Astrocyte (in vitro differentiated cells and primary cell): ENCODE results near the gene CMBL. TPM values are rescaled to one million over a fixed set of nuclear protein-coding genes. Genes with fewer than 3 reads are reported as not detected.

Experiments
- DNase-seq: peaks from one replicate; pipeline ENCODE4 v3.0.0-alpha.2; 2010; ENCODE audit warnings: low read depth
- FAIRE-seq: peaks from 2 replicates; lab custom pipeline; 2011; peaks lifted over from hg19 to GRCh38; lab: Jason Lieb, UNC
- H2AFZ ChIP-seq: 2 replicates; pipeline ENCODE4 v1.6.0; 2012; ENCODE audit warnings: low read depth, low read length, inconsistent platforms
- H3K27ac ChIP-seq: 2 replicates; pipeline ENCODE4 v1.5.1; 2011; ENCODE audit warnings: low read depth, low read length, inconsistent platforms
- H3K27me3 ChIP-seq: 2 replicates; pipeline ENCODE4 v1.6.0; 2011; ENCODE audit warnings: low read length, inconsistent platforms; ENCODE audit not compliant: insufficient read depth
- H3K36me3 ChIP-seq: 2 replicates; pipeline ENCODE4 v1.5.1; 2011; ENCODE audit warnings: low read length, inconsistent platforms; ENCODE audit not compliant: insufficient read depth
- H3K4me1 ChIP-seq: 2 replicates; pipeline ENCODE4 v1.5.1; 2011; ENCODE audit warnings: low read length, inconsistent platforms; ENCODE audit not compliant: insufficient read depth
- H3K4me2 ChIP-seq: 2 replicates; pipeline ENCODE4 v1.6.0; 2012; ENCODE audit warnings: low read length, inconsistent platforms
- H3K4me3 ChIP-seq: 2 replicates; pipeline ENCODE4 v1.5.1; 2011; ENCODE audit warnings: low read depth, mild to moderate bottlenecking, low read length, inconsistent platforms; ENCODE audit not compliant: insufficient read depth
- H3K79me2 ChIP-seq: 2 replicates; pipeline ENCODE4 v1.6.0; 2012; ENCODE audit warnings: mild to moderate bottlenecking, low read length, inconsistent platforms; ENCODE audit not compliant: insufficient read depth
- H3K9ac ChIP-seq: 2 replicates; pipeline ENCODE4 v1.6.0; 2012; ENCODE audit warnings: mild to moderate bottlenecking, low read length, inconsistent platforms
- H3K9me3 ChIP-seq: 2 replicates; pipeline ENCODE4 v1.5.1; 2012; ENCODE audit warnings: low read depth, mild to moderate bottlenecking, low read length, inconsistent platforms; ENCODE audit not compliant: insufficient read depth
- H4K20me1 ChIP-seq: 2 replicates; pipeline ENCODE4 v1.6.0; 2012; ENCODE audit warnings: low read length, inconsistent platforms; ENCODE audit not compliant: insufficient read depth
- H3K27ac Mint-ChIP-seq: one replicate; pipeline ENCODE4 v1.8.0; 2021; ENCODE audit warnings: mild to moderate bottlenecking, mixed read lengths; ENCODE audit not compliant: unreplicated experiment
- H3K27me3 Mint-ChIP-seq: one replicate; pipeline ENCODE4 v1.8.0; 2021; ENCODE audit warnings: low read depth, mixed read lengths; ENCODE audit not compliant: unreplicated experiment
- H3K36me3 Mint-ChIP-seq: one replicate; pipeline ENCODE4 v1.8.0; 2021; ENCODE audit warnings: low read depth, mixed read lengths; ENCODE audit not compliant: unreplicated experiment
- H3K4me1 Mint-ChIP-seq: one replicate; pipeline ENCODE4 v1.8.0; 2021; ENCODE audit warnings: low read depth, mixed read lengths; ENCODE audit not compliant: unreplicated experiment
- H3K4me3 Mint-ChIP-seq: one replicate; pipeline ENCODE4 v1.8.0; 2021; ENCODE audit warnings: mild to moderate bottlenecking, moderate library complexity, mixed read lengths; ENCODE audit not compliant: unreplicated experiment
- H3K9me3 Mint-ChIP-seq: one replicate; pipeline ENCODE4 v1.8.0; 2021; ENCODE audit warnings: mild to moderate bottlenecking, mixed read lengths; ENCODE audit not compliant: unreplicated experiment
- EZH2 ChIP-seq: IDR thresholded peaks from 2 replicates; pipeline ENCODE4 v1.6.1; 2012; ENCODE audit warnings: mild to moderate bottlenecking, low read length, inconsistent platforms; ENCODE audit not compliant: insufficient read depth
- total RNA-seq: library from RNA; stranded (reverse); gene quantifications from 2 replicates; pipeline ENCODE4 v1.2.1, GENCODE V29; 2021
- TF ChIP-seq, protein P1 (sequence below): IDR thresholded peaks from 2 replicates; pipeline ENCODE4 v1.5.1; 2011; ENCODE audit warnings: low read depth, mild to moderate bottlenecking, inconsistent platforms, low read length, moderate library complexity; ENCODE audit not compliant: insufficient read depth

Gene CMBL
- total RNA-seq, 1 donor from 2014 or later, result 39.7 TPM

DNA sequence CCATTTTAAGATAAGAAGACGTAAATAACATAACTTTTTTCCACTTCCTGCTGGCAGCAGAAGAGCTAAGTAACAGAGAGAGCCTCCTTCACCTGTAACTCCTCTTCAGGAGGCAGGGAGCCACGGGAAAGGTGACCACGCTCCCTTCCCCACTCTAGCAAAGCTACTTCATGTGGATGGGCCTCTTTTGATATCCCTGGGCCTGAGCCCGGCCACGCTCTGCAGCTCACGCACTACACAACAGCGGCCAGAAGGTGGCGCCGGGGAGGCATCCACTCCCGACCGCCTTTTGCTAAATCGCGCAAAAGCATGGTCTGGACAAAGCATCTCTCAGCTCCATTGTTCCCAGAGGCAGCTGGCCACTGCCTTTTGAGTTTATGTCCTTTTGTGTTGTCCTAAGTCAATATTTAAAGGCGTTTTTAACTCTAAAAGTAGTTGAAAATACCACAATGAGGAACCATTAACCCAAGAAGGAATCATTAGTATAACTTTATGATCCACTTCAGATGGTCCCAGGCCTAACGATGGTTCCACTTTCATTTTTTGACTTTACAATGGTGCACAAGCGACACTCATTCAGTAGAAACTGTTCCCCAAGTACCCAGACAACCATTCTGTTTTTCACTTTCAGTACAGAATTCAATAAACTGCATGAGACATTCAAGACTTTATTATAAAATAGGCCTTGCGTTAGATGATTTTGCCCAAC is 23.6 kb downstream of the CMBL start:
- H3K4me3 ChIP-seq, result no peak overlapping the region
- H3K36me3 Mint-ChIP-seq, result peaks cover 22% of the 10 kb centered on the region
- peaks cover 4% of the 10 kb centered on the region for H3K9me3 Mint-ChIP-seq
- no peaks in the 10 kb centered on the region for H3K79me2 ChIP-seq
- no peaks in the 10 kb centered on the region for H3K9me3 ChIP-seq
- H3K4me3 Mint-ChIP-seq, result no peak overlapping the region
- H3K4me1 ChIP-seq, result no peaks in the 10 kb centered on the region
- H3K27ac Mint-ChIP-seq, result no peak overlapping the region
- FAIRE-seq, result no peak
- H3K27me3 ChIP-seq, result no peaks in the 10 kb centered on the region
- TF ChIP-seq, protein P1, sequence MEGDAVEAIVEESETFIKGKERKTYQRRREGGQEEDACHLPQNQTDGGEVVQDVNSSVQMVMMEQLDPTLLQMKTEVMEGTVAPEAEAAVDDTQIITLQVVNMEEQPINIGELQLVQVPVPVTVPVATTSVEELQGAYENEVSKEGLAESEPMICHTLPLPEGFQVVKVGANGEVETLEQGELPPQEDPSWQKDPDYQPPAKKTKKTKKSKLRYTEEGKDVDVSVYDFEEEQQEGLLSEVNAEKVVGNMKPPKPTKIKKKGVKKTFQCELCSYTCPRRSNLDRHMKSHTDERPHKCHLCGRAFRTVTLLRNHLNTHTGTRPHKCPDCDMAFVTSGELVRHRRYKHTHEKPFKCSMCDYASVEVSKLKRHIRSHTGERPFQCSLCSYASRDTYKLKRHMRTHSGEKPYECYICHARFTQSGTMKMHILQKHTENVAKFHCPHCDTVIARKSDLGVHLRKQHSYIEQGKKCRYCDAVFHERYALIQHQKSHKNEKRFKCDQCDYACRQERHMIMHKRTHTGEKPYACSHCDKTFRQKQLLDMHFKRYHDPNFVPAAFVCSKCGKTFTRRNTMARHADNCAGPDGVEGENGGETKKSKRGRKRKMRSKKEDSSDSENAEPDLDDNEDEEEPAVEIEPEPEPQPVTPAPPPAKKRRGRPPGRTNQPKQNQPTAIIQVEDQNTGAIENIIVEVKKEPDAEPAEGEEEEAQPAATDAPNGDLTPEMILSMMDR, result peak; percentile 80
- no peak for TF ChIP-seq EZH2
- H3K9ac ChIP-seq, result no peak overlapping the region
- H3K27me3 Mint-ChIP-seq, result no peaks in the 10 kb centered on the region
- no peak overlapping the region for H3K27ac ChIP-seq
- no peaks in the 10 kb centered on the region for H3K4me1 Mint-ChIP-seq
- H3K36me3 ChIP-seq, result peaks cover 5% of the 10 kb centered on the region
- no peak overlapping the region for H3K4me2 ChIP-seq
- DNase-seq, result peak; percentile 32
- peak overlapping the region; percentile 39 for H2AFZ ChIP-seq
- no peaks in the 10 kb centered on the region for H4K20me1 ChIP-seq

DNA sequence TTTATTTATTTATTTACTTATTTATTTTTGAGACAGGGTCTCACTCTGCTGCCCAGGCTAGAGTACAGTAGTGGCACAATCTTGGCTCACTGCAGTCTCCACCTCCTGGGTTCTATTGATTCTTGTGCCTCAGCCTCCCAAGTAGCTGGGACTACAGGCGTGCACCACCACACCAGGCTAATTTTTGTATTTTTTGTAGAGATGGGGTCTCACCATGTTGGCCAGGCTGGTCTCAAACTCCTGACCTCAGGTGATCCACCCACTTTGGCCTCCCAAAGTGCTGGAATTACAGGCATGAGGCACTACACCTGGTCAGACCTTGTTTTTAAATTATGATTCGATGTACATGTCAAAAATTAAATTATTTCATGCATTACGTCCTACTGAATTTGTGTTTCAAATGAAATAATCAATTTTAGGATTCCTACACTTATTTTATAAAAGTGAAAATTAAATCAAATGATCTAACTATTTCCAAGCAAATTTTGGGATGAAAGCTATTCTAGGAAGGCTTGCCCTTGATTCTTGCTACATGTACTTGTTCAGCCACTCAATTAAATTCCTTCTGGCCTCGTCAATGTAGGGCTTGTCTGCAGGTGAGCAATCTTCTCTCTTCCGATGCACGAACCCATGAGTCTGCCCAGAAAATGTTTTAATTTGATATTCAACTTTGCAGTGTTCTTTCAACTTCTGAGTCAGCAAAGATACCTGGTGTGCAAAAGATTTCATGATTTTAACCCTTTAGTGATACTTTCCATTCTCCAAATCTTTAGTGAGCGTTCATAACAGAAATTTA is 27.6 kb downstream of the CMBL start:
- no peaks in the 10 kb centered on the region for H3K9me3 Mint-ChIP-seq
- FAIRE-seq, result no peak
- Histone ChIP-seq H3K9ac (no peak overlapping the region), H3K4me1 (no peaks in the 10 kb centered on the region), H3K79me2 (no peaks in the 10 kb centered on the region), H2AFZ (no peak overlapping the region), H3K4me3 (no peak overlapping the region), H3K27ac (no peak overlapping the region), H3K36me3 (peaks cover 5% of the 10 kb centered on the region), H3K9me3 (no peaks in the 10 kb centered on the region), H4K20me1 (no peaks in the 10 kb centered on the region), H3K4me2 (no peak overlapping the region), H3K27me3 (no peaks in the 10 kb centered on the region)
- H3K27me3 Mint-ChIP-seq, result peaks cover 5% of the 10 kb centered on the region
- H3K4me1 Mint-ChIP-seq, result peaks cover 8% of the 10 kb centered on the region
- TF ChIP-seq EZH2, result no peak
- TF ChIP-seq, protein P1, result no peak
- no peak for DNase-seq
- H3K27ac Mint-ChIP-seq, result no peak overlapping the region
- no peak overlapping the region for H3K4me3 Mint-ChIP-seq
- peaks cover 15% of the 10 kb centered on the region for H3K36me3 Mint-ChIP-seq

DNA sequence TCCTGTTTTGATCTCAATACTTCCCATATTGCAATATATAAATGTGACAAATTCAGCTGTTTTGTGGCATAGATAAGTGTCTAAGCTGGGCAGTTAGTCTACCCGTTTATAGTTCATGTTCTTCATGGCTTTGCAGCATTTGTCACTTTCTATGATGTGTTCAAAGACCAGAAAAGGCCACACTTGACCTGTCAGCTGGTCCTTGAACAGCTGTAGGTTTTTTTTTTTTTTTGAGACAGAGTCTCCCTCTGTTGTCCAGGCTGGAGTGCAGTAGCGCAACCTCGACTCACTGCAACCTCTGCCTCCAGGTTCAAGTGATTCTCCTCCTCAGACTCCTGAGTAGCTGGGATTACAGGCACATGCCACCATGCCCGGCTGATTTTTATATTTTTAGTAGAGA is 28.4 kb downstream of the CMBL start:
- Histone ChIP-seq H2AFZ (no peak overlapping the region), H3K79me2 (no peaks in the 10 kb centered on the region), H3K4me1 (no peaks in the 10 kb centered on the region), H3K27me3 (no peaks in the 10 kb centered on the region), H3K27ac (no peak overlapping the region), H3K9me3 (no peaks in the 10 kb centered on the region), H3K36me3 (peaks cover 5% of the 10 kb centered on the region), H4K20me1 (no peaks in the 10 kb centered on the region), H3K4me2 (no peak overlapping the region), H3K4me3 (no peak overlapping the region), H3K9ac (no peak overlapping the region)
- Mint-ChIP-seq H3K27me3 (peaks cover 5% of the 10 kb centered on the region), H3K4me1 (peaks cover 8% of the 10 kb centered on the region), H3K4me3 (no peak overlapping the region), H3K27ac (no peak overlapping the region), H3K9me3 (no peaks in the 10 kb centered on the region), H3K36me3 (peaks cover 15% of the 10 kb centered on the region)
- TF ChIP-seq EZH2, result no peak
- TF ChIP-seq, protein P1, result no peak
- no peak for DNase-seq
- FAIRE-seq, result no peak
